Nasal cavity respiratory epithelium epithelial cell of viscerocranial mucosa (primary cell): Measurements from ENCODE around the gene UCN3. TPM values are rescaled to one million over a fixed set of nuclear protein-coding genes. Genes with fewer than 3 reads are reported as not detected.

ENCODE experiments used
- total RNA-seq: library from RNA; depleted of rRNA; stranded (reverse); fragments of >200 nt; gene quantifications from 2 replicates; pipeline ENCODE4 v1.2.3, GENCODE V29; 2014

UCN3 gene
- not detected in 2 replicates for total RNA-seq

GRCh38 chr10:5364890-5365338 is at the start of gene UCN3:
TSS of gene UCN3 (plus strand) at chr10:5364966. CDS start at chr10:5373721, 8,755 bp downstream.

GRCh38 chr10:5404208-5405041 is 39.7 kb downstream of the UCN3 start, which contains the start of gene TUBAL3:
TSS of gene TUBAL3 (minus strand) at chr10:5404828. CDS start at chr10:5404792, 36 bp downstream.

GRCh38 chr10:5412277-5412941 is 47.6 kb downstream of the UCN3 start, which contains the start of gene NET1:
TSS of gene NET1 (plus strand) at chr10:5412557. CDS start at chr10:5412693, 136 bp downstream.

Other genes with a start within 250 kb of the UCN3 start
- gene AKR1C8, start 179.8 kb upstream of the UCN3 start, total RNA-seq = not detected in 2 replicates
- not detected in 2 replicates for gene AKR1C4, start 168.1 kb upstream of the UCN3 start, total RNA-seq
- 0.34 and 0.36 TPM in 2 replicates for gene TUBAL3, start 39.9 kb downstream of the UCN3 start, total RNA-seq
- gene NET1, start 47.6 kb downstream of the UCN3 start, total RNA-seq = 87.8 and 133 TPM in 2 replicates
- gene CALML5, start 134.6 kb downstream of the UCN3 start, total RNA-seq = 2.3 and 2.7 TPM in 2 replicates
- 9.2 and 11.5 TPM in 2 replicates for gene CALML3, start 160.0 kb downstream of the UCN3 start, total RNA-seq